GM19099 (cell line): Measurements from ENCODE around the gene CFAP20DC.

Experiments
- POLR2A ChIP-seq: IDR thresholded peaks from 3 replicates; pipeline ENCODE4 v1.6.1; 2011; ENCODE audit warnings: low read depth; ENCODE audit not compliant: insufficient read length; ENCODE audit errors: extremely low read depth

Gene CFAP20DC

GRCh38 chr3:58720526-58720925 is 329.3 kb downstream of the CFAP20DC start:
- TF ChIP-seq POLR2A: no peak

- TF ChIP-seq POLR2A: no peak
Measured at GRCh38 chr3:58719684-58720083, 330.1 kb downstream of the CFAP20DC start.

GRCh38 chr3:58713715-58714401 is 336.0 kb downstream of the CFAP20DC start:
- TF ChIP-seq POLR2A: no peak

GRCh38 chr3:58711871-58712270 is 338.0 kb downstream of the CFAP20DC start:
- TF ChIP-seq POLR2A: no peak

GRCh38 chr3:58708116-58708791 is 341.6 kb downstream of the CFAP20DC start:
- TF ChIP-seq POLR2A: no peak

GRCh38 chr3:58707390-58707930 is 342.4 kb downstream of the CFAP20DC start:
- TF ChIP-seq POLR2A: no peak

GRCh38 chr3:58706395-58707167 is 343.2 kb downstream of the CFAP20DC start:
- no peak for TF ChIP-seq POLR2A

- no peak for TF ChIP-seq POLR2A
Measured at GRCh38 chr3:58704745-58705144, 345.1 kb downstream of the CFAP20DC start.

GRCh38 chr3:58698246-58698645 is 351.6 kb downstream of the CFAP20DC start:
- TF ChIP-seq POLR2A: no peak

GRCh38 chr3:58697561-58697960 is 352.3 kb downstream of the CFAP20DC start:
- TF ChIP-seq POLR2A: no peak

GRCh38 chr3:58696093-58696492 is 353.7 kb downstream of the CFAP20DC start:
- no peak for TF ChIP-seq POLR2A

GRCh38 chr3:58693940-58694850 is 355.6 kb downstream of the CFAP20DC start:
- no peak for TF ChIP-seq POLR2A

- no peak for TF ChIP-seq POLR2A
Measured at GRCh38 chr3:58692484-58692883, 357.3 kb downstream of the CFAP20DC start.
